NCI-H524 (cell line): ENCODE data around the gene ABHD15.

Experiments used
- DNase-seq, 2 experiments: peaks; one replicate each; lab custom pipeline; 2025; lab: John Stamatoyannopoulos, UW

The ABHD15 gene

GRCh38 chr17:29544066-29544465, 22.8 kb downstream of the ABHD15 start:
- DNase-seq, result no peak

- no peak for DNase-seq
Observed at GRCh38 chr17:29533976-29534375, 32.9 kb downstream of the ABHD15 start.

GRCh38 chr17:29526322-29526721, 40.5 kb downstream of the ABHD15 start:
- no peak for DNase-seq

DNA sequence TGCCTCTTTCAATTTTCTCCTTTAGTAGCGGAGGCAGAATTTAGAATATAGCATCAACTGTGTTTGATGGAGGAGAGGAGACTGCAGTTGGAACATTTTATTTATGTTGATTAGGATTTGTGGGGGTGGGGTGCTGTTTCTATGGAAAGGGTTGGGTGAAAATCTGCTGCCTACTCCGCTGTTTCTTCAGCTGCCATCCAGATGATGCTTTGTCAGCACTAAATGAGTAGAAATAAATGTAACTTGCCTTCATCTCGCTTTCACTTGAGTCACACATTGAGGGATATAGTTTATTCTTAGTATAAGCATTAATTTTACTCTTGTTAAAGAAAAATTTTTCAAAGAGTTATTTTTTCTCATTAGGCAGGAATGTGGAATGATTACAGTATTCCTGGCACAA, 42.1 kb downstream of the ABHD15 start:
- no peak for DNase-seq

DNA sequence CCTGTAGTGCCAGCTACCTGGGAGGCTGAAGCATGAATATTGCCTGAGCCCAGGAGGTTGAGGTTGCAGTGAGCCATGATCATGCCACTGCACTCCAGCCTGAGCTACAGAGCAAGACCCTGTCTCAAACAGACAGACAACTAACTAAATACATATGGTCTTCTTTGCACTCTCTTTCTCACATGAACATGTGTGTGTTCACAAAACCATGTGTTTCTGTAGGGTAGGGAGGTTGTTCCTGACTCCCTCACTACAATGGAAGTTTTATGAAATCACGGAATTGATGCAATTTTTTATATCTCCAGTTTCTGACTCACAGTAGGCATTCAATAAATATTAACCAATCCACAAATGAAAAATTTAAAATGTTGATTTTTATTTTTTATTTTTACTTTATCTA, 48.5 kb downstream of the ABHD15 start:
- DNase-seq, result no peak

- no peak for DNase-seq
Observed at GRCh38 chr17:29514792-29515191, 52.0 kb downstream of the ABHD15 start.

DNA sequence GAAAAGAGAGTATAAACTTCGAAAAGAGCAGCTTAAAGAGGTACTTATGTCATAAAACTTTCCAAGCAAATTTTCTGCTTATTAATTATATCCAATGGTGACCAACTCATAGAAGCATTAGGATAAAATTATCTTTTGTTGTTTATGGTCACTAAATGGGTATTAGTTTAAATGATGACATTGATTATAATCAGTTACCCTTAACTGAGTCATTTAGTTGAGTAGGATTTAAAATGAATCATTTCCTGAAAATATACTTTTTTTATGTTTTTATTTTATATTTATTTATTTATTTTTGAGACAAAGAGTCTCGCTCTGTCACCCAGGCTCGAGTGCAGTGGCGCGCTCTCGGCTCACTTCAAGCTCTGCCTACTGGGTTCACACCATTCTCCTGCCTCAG, 55.9 kb downstream of the ABHD15 start:
- no peak for DNase-seq
